NB4 (cell line): ENCODE measurements around the gene HSPG2.

Source experiments
- DNase-seq: peaks from one replicate; pipeline ENCODE4 v3.0.0; 2010; ENCODE audit warnings: low read depth
- H3K4me3 ChIP-seq: one replicate; pipeline ENCODE4 v1.5.1; 2011; ENCODE audit warnings: mild to moderate bottlenecking, low read depth, low read length, moderate library complexity
- MYC ChIP-seq: IDR thresholded peaks from 2 replicates; pipeline ENCODE4 v1.6.1; 2011; ENCODE audit warnings: low read depth, low read length
- POLR2A ChIP-seq: IDR thresholded peaks from 2 replicates; pipeline ENCODE4 v1.6.1; 2011; ENCODE audit warnings: mild to moderate bottlenecking; ENCODE audit not compliant: insufficient read length; ENCODE audit errors: extremely low read depth
- TF ChIP-seq, protein P1 (sequence below): IDR thresholded peaks from one replicate; pipeline ENCODE4 v1.5.1; 2012; ENCODE audit warnings: low read depth, low read length
- TF ChIP-seq, protein P2 (sequence below): IDR thresholded peaks from 2 replicates; pipeline ENCODE4 v1.6.1; 2011; ENCODE audit warnings: low read depth, low read length

Gene HSPG2

DNA sequence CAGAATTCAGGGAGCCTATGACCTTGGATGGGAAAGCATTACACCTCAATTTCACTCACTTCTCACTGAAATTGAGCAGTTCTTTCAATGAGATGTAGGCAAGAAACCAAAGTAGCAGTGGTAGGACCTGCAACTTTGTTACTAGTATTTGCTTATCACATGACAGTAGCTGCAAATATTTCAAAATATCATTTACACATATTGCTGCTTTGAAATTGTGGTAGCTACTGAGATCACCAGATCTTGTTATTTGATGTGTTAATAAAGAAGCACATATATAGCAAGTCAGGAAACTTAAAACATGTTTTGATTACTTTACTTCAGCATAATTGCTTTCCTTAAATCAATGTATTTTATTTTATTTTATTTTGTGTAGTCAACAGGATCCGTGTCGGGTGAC lies 112.2 kb downstream of the HSPG2 start:
- no peak overlapping the region for H3K4me3 ChIP-seq
- no peak for TF ChIP-seq MYC
- no peak for DNase-seq

DNA sequence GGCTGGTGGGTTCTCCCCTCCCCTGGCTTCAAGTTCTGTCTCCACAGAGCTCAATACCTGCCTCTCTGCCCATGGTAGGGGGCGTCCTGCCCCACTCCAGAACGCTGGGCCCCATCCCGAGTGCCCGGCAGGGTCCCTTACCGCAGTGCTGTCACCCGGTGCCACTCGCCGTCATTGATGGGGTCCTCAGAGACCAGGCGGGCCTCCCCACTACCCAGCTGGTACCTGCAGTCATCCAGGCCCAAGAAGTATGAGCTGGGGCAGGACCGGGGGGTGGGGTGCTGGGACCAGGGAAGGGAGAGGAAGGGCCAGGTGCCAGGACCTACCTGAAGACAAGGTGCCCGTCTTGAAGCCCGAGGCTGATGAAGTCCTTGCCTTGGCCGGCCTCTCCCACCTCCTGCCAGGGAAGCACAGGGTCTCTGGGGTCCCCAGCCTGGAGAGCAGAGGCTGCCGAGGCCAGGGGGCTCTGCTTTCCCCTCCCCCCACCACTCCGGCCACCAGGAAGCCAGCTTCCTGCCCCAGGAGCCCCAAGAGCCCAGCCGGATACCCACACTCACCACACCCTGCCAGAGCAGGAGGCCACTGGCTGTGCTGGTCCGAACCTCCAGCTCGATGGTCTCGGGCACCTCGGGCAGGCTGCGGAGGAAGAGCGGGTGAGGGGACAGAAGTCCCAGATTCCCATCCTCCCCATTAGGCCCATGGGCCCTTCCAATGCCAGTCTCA lies 113.0 kb downstream of the HSPG2 start:
- H3K4me3 ChIP-seq: no peak overlapping the region
- no peak for DNase-seq
- TF ChIP-seq, protein P1, sequence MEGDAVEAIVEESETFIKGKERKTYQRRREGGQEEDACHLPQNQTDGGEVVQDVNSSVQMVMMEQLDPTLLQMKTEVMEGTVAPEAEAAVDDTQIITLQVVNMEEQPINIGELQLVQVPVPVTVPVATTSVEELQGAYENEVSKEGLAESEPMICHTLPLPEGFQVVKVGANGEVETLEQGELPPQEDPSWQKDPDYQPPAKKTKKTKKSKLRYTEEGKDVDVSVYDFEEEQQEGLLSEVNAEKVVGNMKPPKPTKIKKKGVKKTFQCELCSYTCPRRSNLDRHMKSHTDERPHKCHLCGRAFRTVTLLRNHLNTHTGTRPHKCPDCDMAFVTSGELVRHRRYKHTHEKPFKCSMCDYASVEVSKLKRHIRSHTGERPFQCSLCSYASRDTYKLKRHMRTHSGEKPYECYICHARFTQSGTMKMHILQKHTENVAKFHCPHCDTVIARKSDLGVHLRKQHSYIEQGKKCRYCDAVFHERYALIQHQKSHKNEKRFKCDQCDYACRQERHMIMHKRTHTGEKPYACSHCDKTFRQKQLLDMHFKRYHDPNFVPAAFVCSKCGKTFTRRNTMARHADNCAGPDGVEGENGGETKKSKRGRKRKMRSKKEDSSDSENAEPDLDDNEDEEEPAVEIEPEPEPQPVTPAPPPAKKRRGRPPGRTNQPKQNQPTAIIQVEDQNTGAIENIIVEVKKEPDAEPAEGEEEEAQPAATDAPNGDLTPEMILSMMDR: peak; percentile 24
- TF ChIP-seq, protein P2, sequence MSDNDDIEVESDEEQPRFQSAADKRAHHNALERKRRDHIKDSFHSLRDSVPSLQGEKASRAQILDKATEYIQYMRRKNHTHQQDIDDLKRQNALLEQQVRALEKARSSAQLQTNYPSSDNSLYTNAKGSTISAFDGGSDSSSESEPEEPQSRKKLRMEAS: no peak

DNA sequence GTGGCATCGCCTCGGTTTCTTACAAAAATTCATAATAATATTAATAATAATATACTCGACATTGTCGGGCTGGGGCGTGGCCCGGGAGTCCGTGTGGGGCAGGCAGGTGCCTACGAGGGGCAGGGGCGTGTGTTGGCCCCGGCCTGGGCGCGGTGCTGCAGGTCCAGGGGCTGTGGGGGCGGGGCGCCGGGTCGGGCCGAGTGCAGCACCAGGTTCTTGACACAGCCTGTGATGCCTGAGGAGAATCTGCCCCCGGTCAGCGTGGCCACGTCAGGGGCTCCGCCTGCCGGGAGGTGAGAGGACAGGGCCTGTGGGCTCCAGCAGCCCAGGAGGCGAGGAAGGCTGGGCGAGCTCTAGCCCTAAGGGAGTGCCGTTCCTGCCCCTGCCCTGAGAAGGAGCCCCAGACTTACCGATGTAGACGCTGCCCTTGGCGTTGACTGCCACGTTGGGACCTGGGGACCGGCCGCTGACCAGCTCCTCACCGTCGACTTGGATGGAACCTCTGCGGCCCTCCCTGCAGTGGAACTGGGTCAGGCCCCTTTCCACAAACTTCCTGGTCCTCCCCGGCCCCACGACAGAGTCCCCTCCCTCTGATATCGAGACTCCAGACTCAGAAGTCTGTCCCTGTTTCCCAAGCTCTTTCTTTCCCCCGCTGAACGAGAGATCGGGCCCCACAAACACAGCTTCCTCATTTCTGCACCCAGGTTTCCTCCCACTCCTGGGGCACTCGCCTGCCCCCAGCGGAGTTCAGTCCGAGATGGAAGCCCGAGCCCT lies 113.7 kb downstream of the HSPG2 start:
- no peak overlapping the region for H3K4me3 ChIP-seq
- TF ChIP-seq MYC: no peak
- no peak for TF ChIP-seq POLR2A
- TF ChIP-seq, protein P2: no peak
- DNase-seq: peak; percentile 78

DNA sequence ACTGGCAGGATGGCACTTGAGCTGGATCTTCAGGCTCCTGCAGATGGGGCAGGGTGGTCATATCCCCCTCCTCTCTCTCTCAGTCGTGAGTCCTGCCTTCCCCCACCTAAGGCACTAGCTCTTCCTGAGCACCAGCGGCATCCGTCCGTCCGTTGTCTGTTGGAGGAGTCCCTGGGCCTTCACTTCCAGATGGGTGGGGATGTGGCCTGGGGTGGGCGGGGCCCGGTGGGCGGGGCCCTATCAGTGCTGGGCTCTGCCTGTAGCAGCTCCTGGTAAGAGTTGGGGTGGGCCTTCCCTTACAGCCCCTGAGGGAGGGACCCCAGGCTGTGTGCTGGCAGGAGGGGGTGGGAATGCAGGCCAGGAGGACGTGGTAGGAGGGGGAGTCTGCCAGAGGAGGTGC lies 114.8 kb downstream of the HSPG2 start:
- H3K4me3 ChIP-seq: no peak overlapping the region
- TF ChIP-seq, protein P1: no peak
- no peak for TF ChIP-seq POLR2A
- DNase-seq: peak; percentile 25

DNA sequence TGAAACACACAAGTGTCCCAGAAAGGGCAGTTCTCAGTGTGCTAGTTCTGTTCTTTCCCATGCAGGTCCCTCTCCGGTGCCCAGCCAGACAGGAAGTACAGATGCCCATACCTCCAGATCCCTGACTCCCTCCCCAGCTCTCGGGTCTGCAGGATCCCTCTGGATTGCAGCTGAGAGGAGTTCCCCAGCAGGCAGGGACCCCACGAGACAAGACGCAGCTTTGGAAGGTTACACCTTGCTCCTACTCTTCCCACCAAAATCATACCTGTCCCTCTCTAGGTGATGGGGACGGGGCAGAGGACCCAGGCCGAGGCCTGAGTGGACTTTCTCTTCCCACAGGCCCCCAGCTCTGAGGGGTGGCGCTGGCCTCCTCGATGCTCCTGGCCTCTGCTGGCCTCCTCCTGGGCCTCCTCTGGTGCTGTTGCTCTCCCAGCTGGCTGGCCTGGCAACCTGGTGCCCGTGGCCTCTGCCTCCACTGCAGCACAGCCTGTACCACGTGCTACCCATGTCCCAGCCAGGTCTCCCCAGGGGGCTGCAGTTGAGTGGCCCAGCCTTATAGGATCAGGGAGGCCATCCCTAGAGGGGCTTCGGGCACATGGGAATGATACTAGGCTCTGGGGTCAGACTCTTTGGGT lies 115.6 kb downstream of the HSPG2 start:
- no peak overlapping the region for H3K4me3 ChIP-seq
- TF ChIP-seq POLR2A (no peak), MYC (no peak)
- TF ChIP-seq, protein P1: no peak
- TF ChIP-seq, protein P2: no peak
- no peak for DNase-seq

DNA sequence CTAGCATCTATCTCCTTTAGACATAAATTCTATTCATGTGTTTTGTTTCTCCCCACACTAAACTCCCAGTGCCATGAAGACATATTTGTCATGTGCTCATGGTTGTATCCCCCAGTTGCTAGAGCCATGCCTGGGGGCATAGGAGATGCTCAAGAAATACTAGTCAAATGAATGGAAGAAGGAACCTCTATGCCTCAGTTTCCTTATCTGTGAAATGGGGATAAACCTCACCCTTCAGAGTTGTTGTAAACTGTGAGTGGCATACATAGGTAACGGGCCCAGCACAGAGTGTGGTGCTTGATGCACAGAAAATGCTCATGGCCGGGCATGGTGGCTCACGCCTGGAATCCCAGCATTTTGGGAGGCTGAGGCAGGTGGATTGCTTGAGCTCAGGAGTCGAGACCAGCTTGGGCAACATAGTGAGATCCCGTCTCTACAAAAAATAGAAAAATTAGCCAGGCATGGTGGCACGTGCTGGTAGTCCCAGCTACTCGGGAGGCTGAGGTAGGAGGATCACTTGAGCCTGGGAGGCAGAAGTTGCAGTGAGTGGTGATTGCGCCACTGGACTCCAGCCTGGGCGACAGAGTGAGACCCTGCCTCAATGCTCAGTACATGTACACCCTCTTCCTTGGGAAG lies 116.4 kb downstream of the HSPG2 start:
- DNase-seq: no peak

More for the DNA sequence above, 116.4 kb downstream of the HSPG2 start:
- TF ChIP-seq, protein P2: no peak
- TF ChIP-seq POLR2A: no peak
- TF ChIP-seq MYC: no peak
- TF ChIP-seq, protein P1: no peak
- no peak overlapping the region for H3K4me3 ChIP-seq
